Calu3 (cell line): ENCODE measurements around the gene C11orf86. TPM values are rescaled to one million over a fixed set of nuclear protein-coding genes. Genes with fewer than 3 reads are reported as not detected.

Experiments used
- BruUV-seq: library from RNA; stranded (reverse); fragments of 400-500 nt; replicated peaks from 2 replicates; lab custom pipeline; 2021; lab: Mats Ljungman, UMichigan
- CTCF ChIA-PET: fragments of 300-600 bp; sonication (Branson Sonifier 250); formaldehyde crosslinking; loops from one replicate; lab custom pipeline; 2022; ENCODE audit warnings: antibody characterized with exemption; lab: Charles Lee
- DNase-seq: peaks from one replicate; pipeline ENCODE4 v3.0.0; 2022
- H3K27ac Mint-ChIP-seq: one replicate; pipeline ENCODE4 v1.8.0; 2022; ENCODE audit warnings: mixed read lengths; ENCODE audit not compliant: unreplicated experiment
- H3K27me3 Mint-ChIP-seq: one replicate; pipeline ENCODE4 v1.8.0; 2022; ENCODE audit warnings: mixed read lengths; ENCODE audit not compliant: unreplicated experiment
- H3K36me3 Mint-ChIP-seq: one replicate; pipeline ENCODE4 v1.8.0; 2022; ENCODE audit warnings: mild to moderate bottlenecking, moderate library complexity, mixed read lengths; ENCODE audit not compliant: insufficient read depth, unreplicated experiment
- H3K4me1 Mint-ChIP-seq: one replicate; pipeline ENCODE4 v1.8.0; 2022; ENCODE audit warnings: mild to moderate bottlenecking, low read depth, mixed read lengths; ENCODE audit not compliant: unreplicated experiment
- H3K4me3 Mint-ChIP-seq: one replicate; pipeline ENCODE4 v1.8.0; 2022; ENCODE audit warnings: mild to moderate bottlenecking, low read depth, moderate library complexity, mixed read lengths; ENCODE audit not compliant: unreplicated experiment
- H3K9me3 Mint-ChIP-seq: one replicate; pipeline ENCODE4 v1.8.0; 2022; ENCODE audit warnings: low read depth, mixed read lengths; ENCODE audit not compliant: unreplicated experiment
- CTCF ChIP-seq: fragments of 200-600 bp; IDR thresholded peaks from one replicate; pipeline ENCODE4 v1.8.0; 2022; ENCODE audit warnings: antibody characterized with exemption; ENCODE audit not compliant: unreplicated experiment
- intact Hi-C: fragments of 100-400 bp; cut with micrococcal nuclease; formaldehyde crosslinking; loops from one replicate; pipeline ENCODE4 v1.10.0; 2022; ENCODE audit not compliant: unreplicated experiment
- total RNA-seq: library from RNA; stranded (reverse); gene quantifications from 2 replicates; pipeline ENCODE4 v1.2.3, GENCODE V29; 2022

Gene C11orf86
- total RNA-seq, 1 experiment from 2014 or later = not detected

GRCh38 chr11:67016550-67016949 is 41.4 kb downstream of the C11orf86 start:
- TF ChIP-seq CTCF = no peak
- Mint-ChIP-seq H3K4me3 (no peak overlapping the region), H3K27me3 (no peaks in the 10 kb centered on the region), H3K4me1 (peaks cover under 1% of the 10 kb centered on the region), H3K9me3 (no peaks in the 10 kb centered on the region), H3K36me3 (no peaks in the 10 kb centered on the region), H3K27ac (no peak overlapping the region)
- BruUV-seq = no TSS peak
- no peak for DNase-seq
- CTCF ChIA-PET = interaction anchor here (0.8 to 1.0 kb wide), 2 partner anchors 10 to 11 kb away, joined by 3 to 5 read pairs; no protein-coding TSS in a partner anchor
- intact Hi-C loops = no loop called here

GRCh38 chr11:67020949-67021348 is 45.8 kb downstream of the C11orf86 start:
- H3K4me1 Mint-ChIP-seq = peaks cover 26% of the 10 kb centered on the region
- no peak overlapping the region for H3K27ac Mint-ChIP-seq
- CTCF ChIA-PET = no interaction called here
- no peak for TF ChIP-seq CTCF
- no peaks in the 10 kb centered on the region for H3K9me3 Mint-ChIP-seq
- no TSS peak for BruUV-seq
- no peak for DNase-seq
- peaks cover 13% of the 10 kb centered on the region for H3K27me3 Mint-ChIP-seq
- H3K36me3 Mint-ChIP-seq = peaks cover 15% of the 10 kb centered on the region
- no peak overlapping the region for H3K4me3 Mint-ChIP-seq
- intact Hi-C loops = no loop called here

GRCh38 chr11:67022341-67022933 is 47.3 kb downstream of the C11orf86 start:
- H3K27ac Mint-ChIP-seq = peak overlapping the region; percentile 47
- intact Hi-C loops = no loop called here
- H3K4me3 Mint-ChIP-seq = peak overlapping the region; percentile 75
- H3K27me3 Mint-ChIP-seq = peaks cover 13% of the 10 kb centered on the region
- CTCF ChIA-PET = interaction anchor here (0.7 to 1.4 kb wide), 3 partner anchors 10 to 180 kb away, joined by 4 to 5 read pairs (median 5); no protein-coding TSS in a partner anchor
- H3K36me3 Mint-ChIP-seq = peaks cover 15% of the 10 kb centered on the region
- no TSS peak for BruUV-seq
- no peaks in the 10 kb centered on the region for H3K9me3 Mint-ChIP-seq
- H3K4me1 Mint-ChIP-seq = peaks cover 28% of the 10 kb centered on the region
- TF ChIP-seq CTCF = no peak
- DNase-seq = peak; percentile 87

GRCh38 chr11:67022961-67023956 is 48.2 kb downstream of the C11orf86 start, which contains the start of gene SYT12:
SYT12 (plus strand) TSS chr11:67023134; CDS start chr11:67030145, 7,011 bp downstream.
- Mint-ChIP-seq H3K4me1 (peaks cover 36% of the 10 kb centered on the region), H3K4me3 (peak within 1 kb of the TSS; percentile 75), H3K9me3 (no peaks in the 10 kb centered on the region), H3K27me3 (peaks cover 13% of the 10 kb centered on the region), H3K27ac (peak within 1 kb of the TSS; percentile 47), H3K36me3 (peaks cover 15% of the 10 kb centered on the region)
- CTCF ChIA-PET = interaction anchor here (1.2 kb wide), 2 partner anchors 30 to 31 kb away, joined by 5 read pairs; no protein-coding TSS in a partner anchor
- intact Hi-C loops = no loop called here
- TF ChIP-seq CTCF = no peak
- no TSS peak for BruUV-seq
- peak; percentile 34 for DNase-seq
